Testis (tissue), 2 donors: Measurements from ENCODE around the gene RPS18.

ENCODE experiments used
- CTCF ChIP-seq, 3 experiments: fragments of 450-650 bp in 2 of 3; fragments of 200-600 bp in 1 of 3; sonication (generic) in 1 of 3; IDR thresholded peaks; one replicate each; pipeline ENCODE4 v1.5.1; 2016 to 2019; ENCODE audit warnings: antibody characterized with exemption in 3 of 3, mild to moderate bottlenecking in 2 of 3, moderate library complexity in 1 of 3
- POLR2A ChIP-seq: fragments of 450-650 bp; IDR thresholded peaks from one replicate; pipeline ENCODE4 v1.6.1; 2017; ENCODE audit warnings: antibody characterized with exemption, mild to moderate bottlenecking, moderate library complexity

DNA sequence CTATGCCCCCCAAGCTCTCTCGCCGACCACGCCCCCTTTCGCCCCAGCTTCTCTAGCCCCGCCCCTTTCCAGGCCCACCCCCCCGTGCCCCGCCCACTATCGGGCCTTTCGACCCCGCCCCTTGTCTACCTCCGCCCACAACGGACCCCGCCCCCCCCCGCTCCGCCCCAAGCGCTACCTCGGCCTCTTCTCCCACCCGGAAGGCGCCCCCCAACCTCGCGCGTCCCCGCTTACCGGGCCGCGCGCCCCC is 45.5 kb downstream of the RPS18 start:
- TF ChIP-seq CTCF (IDR thresholded peaks at IDR 0.05) (no peak), POLR2A (no peak)
